H1 (cell line): ENCODE results near the gene SHISA6. TPM values are rescaled to one million over a fixed set of nuclear protein-coding genes. Genes with fewer than 3 reads are reported as not detected.

Experiments used
- CTCF ChIA-PET: fragments of 300-600 bp; sonication (Branson Sonifier 250); formaldehyde crosslinking; loops from one replicate; lab custom pipeline; 2021; ENCODE audit not compliant: partially characterized antibody; lab: Charles Lee
- POLR2A ChIA-PET: fragments of 300-600 bp; sonication (Branson Sonifier 250); formaldehyde crosslinking; loops from one replicate; lab custom pipeline; 2021; ENCODE audit warnings: inconsistent platforms; ENCODE audit not compliant: partially characterized antibody; lab: Charles Lee
- DNase-seq, 2 experiments: peaks; one replicate each; pipeline versions ENCODE4 v3.0.0 to v3.0.0-alpha.2; 2010 to 2022; ENCODE audit warnings: low spot score in 2 of 2, low read depth in 1 of 2, mixed read lengths in 1 of 2
- FAIRE-seq: peaks from 2 replicates; lab custom pipeline; 2011; peaks lifted over from hg19 to GRCh38; lab: Jason Lieb, UNC
- H2AFZ ChIP-seq: 2 replicates; pipeline ENCODE4 v1.8.1; 2012; ENCODE audit warnings: low read length, inconsistent platforms
- H2AK5ac ChIP-seq: 2 replicates; pipeline ENCODE4 v1.6.1; 2013; ENCODE audit warnings: low read depth, low read length
- H2BK120ac ChIP-seq: replicated peaks from 2 replicates; pipeline ENCODE3; 2013; ENCODE audit warnings: low read depth, low read length, inconsistent platforms
- H2BK12ac ChIP-seq: 2 replicates; pipeline ENCODE4 v1.6.1; 2013; ENCODE audit warnings: low read depth, low read length
- H2BK15ac ChIP-seq: 2 replicates; pipeline ENCODE4 v1.6.1; 2013; ENCODE audit warnings: low read length
- H2BK20ac ChIP-seq: 2 replicates; pipeline ENCODE4 v1.6.1; 2013; ENCODE audit warnings: low read length
- H2BK5ac ChIP-seq: 2 replicates; pipeline ENCODE4 v1.6.1; 2013; ENCODE audit warnings: low read depth, low read length
- H3K14ac ChIP-seq: 2 replicates; pipeline ENCODE4 v1.6.1; 2013; ENCODE audit warnings: inconsistent platforms; ENCODE audit not compliant: insufficient read length
- H3K18ac ChIP-seq: 2 replicates; pipeline ENCODE4 v1.6.1; 2013; ENCODE audit warnings: low read length; ENCODE audit errors: extremely low read depth
- H3K23ac ChIP-seq: 2 replicates; pipeline ENCODE4 v1.6.1; 2013; ENCODE audit warnings: inconsistent platforms; ENCODE audit not compliant: insufficient read length
- H3K23me2 ChIP-seq: 2 replicates; pipeline ENCODE4 v1.6.1; 2013; ENCODE audit warnings: low read depth, low read length
- H3K27ac ChIP-seq: 2 replicates; pipeline ENCODE4 v1.6.1; 2011; ENCODE audit warnings: low read depth, low read length, inconsistent platforms
- H3K27me3 ChIP-seq, 4 experiments: replicated peaks in 1 of 4; 1 replicate in 1 of 4; 2 replicates in 3 of 4; pipeline versions ENCODE4 v1.6.1 to v1.8.1; 2011 to 2013; ENCODE audit warnings: low read length in 3 of 4, mild to moderate bottlenecking in 3 of 4, inconsistent platforms in 2 of 4, mixed read lengths in 2 of 4, moderate library complexity in 1 of 4; ENCODE audit not compliant: control insufficient read depth in 3 of 4, insufficient read depth in 3 of 4; ENCODE audit errors: extremely low read depth in 1 of 4
- H3K36me3 ChIP-seq, 4 experiments: 2 replicates each; pipeline versions ENCODE4 v1.6.1 to v1.8.1; 2011 to 2013; ENCODE audit warnings: mild to moderate bottlenecking in 4 of 4, low read length in 3 of 4, moderate library complexity in 2 of 4, control low read depth in 1 of 4, inconsistent platforms in 1 of 4; ENCODE audit not compliant: insufficient read depth in 4 of 4, control insufficient read depth in 2 of 4
- H3K4ac ChIP-seq: replicated peaks from 2 replicates; pipeline ENCODE3; 2013; ENCODE audit warnings: low read length, low read depth, mixed read lengths, inconsistent platforms; ENCODE audit not compliant: insufficient read length
- H3K4me1 ChIP-seq, 4 experiments: replicated peaks in 1 of 4; 1 replicate in 1 of 4; 2 replicates in 3 of 4; pipeline versions ENCODE4 v1.6.1 to v1.8.1; 2011 to 2013; ENCODE audit warnings: low read length in 3 of 4, inconsistent platforms in 2 of 4, mixed read lengths in 1 of 4; ENCODE audit not compliant: insufficient read depth in 4 of 4, control insufficient read depth in 3 of 4
- H3K4me2 ChIP-seq, 2 experiments: 2 replicates each; pipeline versions ENCODE4 v1.6.1 to v1.8.1; 2011 to 2013; ENCODE audit warnings: low read depth in 2 of 2, low read length in 2 of 2, control low read depth in 1 of 2, inconsistent platforms in 1 of 2, mild to moderate bottlenecking in 1 of 2; ENCODE audit not compliant: insufficient read depth in 1 of 2
- H3K4me3 ChIP-seq, 4 experiments: fragments of 200-600, 300-600 bp in 1 of 4; sonication (generic), shearing (Covaris generic), sonication (Bioruptor Twin) in 1 of 4; 2 replicates each; pipeline versions ENCODE4 v1.5.1 to v1.8.1; 2011 to 2016; ENCODE audit warnings: low read length in 4 of 4, low read depth in 3 of 4, control low read depth in 2 of 4, inconsistent platforms in 2 of 4, mild to moderate bottlenecking in 2 of 4, mixed read lengths in 1 of 4, moderate library complexity in 1 of 4; ENCODE audit not compliant: insufficient read depth in 2 of 4; ENCODE audit errors: extremely low read depth in 1 of 4
- H3K56ac ChIP-seq: replicated peaks from 2 replicates; pipeline ENCODE3; 2013; ENCODE audit warnings: low read depth, mild to moderate bottlenecking, mixed read lengths, low read length, inconsistent platforms; ENCODE audit not compliant: insufficient read length
- H3K79me1 ChIP-seq: 2 replicates; pipeline ENCODE4 v1.6.1; 2013; ENCODE audit warnings: low read depth, low read length, control low read depth
- H3K79me2 ChIP-seq, 2 experiments: 2 replicates each; pipeline versions ENCODE4 v1.6.1 to v1.8.1; 2012 to 2013; ENCODE audit warnings: low read length in 2 of 2, mild to moderate bottlenecking in 2 of 2, inconsistent platforms in 1 of 2; ENCODE audit not compliant: insufficient read depth in 2 of 2, control insufficient read depth in 1 of 2
- H3K9ac ChIP-seq, 4 experiments: replicated peaks in 1 of 4; 1 replicate in 1 of 4; 2 replicates in 3 of 4; pipeline versions ENCODE4 v1.6.1 to v1.8.1; 2011 to 2013; ENCODE audit warnings: low read depth in 3 of 4, low read length in 3 of 4, control low read depth in 2 of 4, mild to moderate bottlenecking in 2 of 4, moderate library complexity in 2 of 4, inconsistent platforms in 1 of 4; ENCODE audit errors: extremely low read depth in 1 of 4
- H3K9me3 ChIP-seq, 2 experiments: 2 replicates each; pipeline versions ENCODE4 v1.6.1 to v1.8.1; 2012 to 2013; ENCODE audit warnings: mild to moderate bottlenecking in 2 of 2, moderate library complexity in 2 of 2, control low read depth in 1 of 2, inconsistent platforms in 1 of 2, low read depth in 1 of 2, low read length in 1 of 2, mixed read lengths in 1 of 2; ENCODE audit not compliant: insufficient read depth in 2 of 2
- H4K20me1 ChIP-seq, 2 experiments: replicated peaks in 1 of 2; 2 replicates each; pipeline versions ENCODE3 to v1.8.1; 2011 to 2013; ENCODE audit warnings: inconsistent platforms in 2 of 2, low read length in 2 of 2, mild to moderate bottlenecking in 1 of 2; ENCODE audit not compliant: insufficient read depth in 2 of 2, control insufficient read depth in 1 of 2
- H4K5ac ChIP-seq: 2 replicates; pipeline ENCODE4 v1.6.1; 2013; ENCODE audit warnings: low read length, low read depth, mixed read lengths, inconsistent platforms; ENCODE audit not compliant: insufficient read length
- H4K8ac ChIP-seq: 2 replicates; pipeline ENCODE4 v1.8.0; 2013; ENCODE audit warnings: mild to moderate bottlenecking, moderate library complexity, low read length, inconsistent platforms; ENCODE audit not compliant: insufficient read depth; ENCODE audit errors: extremely low read depth
- H4K91ac ChIP-seq: replicated peaks from 2 replicates; pipeline ENCODE3; 2013; ENCODE audit warnings: low read length, mixed read lengths, inconsistent platforms; ENCODE audit not compliant: insufficient read length
- JUN ChIP-seq: IDR thresholded peaks from 2 replicates; pipeline ENCODE4 v1.6.1; 2011; ENCODE audit warnings: low read depth, mild to moderate bottlenecking, improper control_type of control experiment, low read length
- SP2 ChIP-seq: IDR thresholded peaks from 2 replicates; pipeline ENCODE4 v1.6.1; 2012; ENCODE audit warnings: mild to moderate bottlenecking, low read length, inconsistent platforms
- WGBS, 2 experiments: shearing (Covaris generic) in 1 of 2; methylation state at CpG; one replicate each; pipeline versions ENCODE4 v1.1.6 to v1.1.7; 2013 to 2015; ENCODE audit warnings: low lambda C conversion rate in 2 of 2, mixed read lengths in 2 of 2, inconsistent platforms in 1 of 2, low coverage in 1 of 2, missing lambda C conversion rate in 1 of 2; ENCODE audit not compliant: insufficient replicate concordance in 2 of 2, insufficient coverage in 1 of 2, insufficient read length in 1 of 2; ENCODE audit errors: extremely low coverage in 1 of 2, missing lambda C conversion rate in 1 of 2; 5-methylcytosine and 5-hydroxymethylcytosine counted together
- polyA plus RNA-seq, 7 experiments: library from polyadenylated mRNA; depleted of rRNA in 3 of 7; stranded (reverse) in 5 of 7; unstranded in 2 of 7; fragments of >200 nt in 5 of 7; fragments of 200-250 nt in 2 of 7; gene quantifications; 1 replicate in 5 of 7; 2 replicates in 1 of 7; 4 replicates in 1 of 7; pipeline versions ENCODE4 v1.2.1 to v1.2.3, GENCODE V29; 2011 to 2013; ENCODE audit warnings: missing spikeins in 2 of 7, mixed read lengths in 2 of 7
- total RNA-seq: library from RNA; stranded (reverse); fragmentation: NEBNext Ultra II Directional; extraction: Animal tissue kit (Norgen Biotek cat#: 25700); gene quantifications from 2 replicates; pipeline ENCODE4 v1.2.1, GENCODE V29; 2021

Gene SHISA6
- total and polyA plus RNA-seq, 2 of the 8 experiments (the other 6 are each of a cell fraction or from before 2014, with no cell fraction given) = 2.9 to 4.8 TPM

DNA sequence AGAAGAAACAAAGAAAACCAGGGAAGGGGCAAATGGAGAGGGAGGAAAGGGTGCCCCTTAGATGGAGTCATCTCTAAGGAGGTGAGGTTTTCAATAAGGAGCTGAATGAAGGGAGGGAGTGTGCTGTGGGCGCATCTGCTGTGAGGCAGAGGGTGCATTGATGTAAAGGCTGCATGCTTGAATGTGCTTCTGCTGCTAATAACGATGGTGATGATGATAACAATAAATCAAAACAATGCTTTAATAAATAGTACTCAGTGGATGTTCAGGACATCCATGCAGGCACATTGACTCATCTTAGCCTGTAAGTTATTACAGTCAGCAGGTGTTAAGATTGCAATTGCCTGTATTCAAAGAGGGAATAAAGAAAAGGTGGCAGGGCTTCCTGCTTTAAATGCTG is 87.8 kb downstream of the SHISA6 start:
- Histone ChIP-seq H4K8ac (no peak overlapping the region), H3K23ac (no peak overlapping the region), H3K27me3 (no peaks in the 10 kb centered on the region), H2BK120ac (no peak overlapping the region), H3K23me2 (no peaks in the 10 kb centered on the region), H4K91ac (no peak overlapping the region), H3K9me3 (no peaks in the 10 kb centered on the region), H2BK5ac (no peak overlapping the region), H3K4me3 (no peak overlapping the region), H3K4me1 (peaks cover 0 to 19% (median 5%) of the 10 kb centered on the region in 4 experiments; a peak in 6 of 7 replicates), H3K9ac (no peak overlapping the region), H2BK15ac (no peak overlapping the region), H2AK5ac (no peak overlapping the region), H2BK12ac (no peak overlapping the region), H3K4me2 (no peak overlapping the region), H3K18ac (no peak overlapping the region), H4K20me1 (no peaks in the 10 kb centered on the region), H3K4ac (no peak overlapping the region), H3K79me2 (no peaks in the 10 kb centered on the region), H4K5ac (no peak overlapping the region), H2BK20ac (no peak overlapping the region), H3K36me3 (no peaks in the 10 kb centered on the region), H3K79me1 (no peaks in the 10 kb centered on the region), H3K14ac (no peak overlapping the region), H3K27ac (no peak overlapping the region), H3K56ac (no peak overlapping the region), H2AFZ (no peak overlapping the region)
- ChIA-PET CTCF (interaction anchor here (0.6 kb wide), 1 partner anchor 7 kb away, joined by 3 read pairs; no protein-coding TSS in a partner anchor), POLR2A (no interaction called here)
- WGBS, 2 experiments = 93% methylated on average over 2 of the region's 2 CpGs; no CpG with 5 or more reads in 1 of the 2 experiments
- FAIRE-seq = no peak
- no peak for DNase-seq
- TF ChIP-seq SP2 (no peak), JUN (no peak)
